Ascending aorta (tissue), 2 donors: ENCODE results near the gene UBA5. TPM values are rescaled to one million over a fixed set of nuclear protein-coding genes. Genes with fewer than 3 reads are reported as not detected.
"Not testable (repeated sequence)": the region's sequence is repeated elsewhere in the genome, so short reads cannot be mapped to it uniquely, and the experiment has no call there.

Experiments
- DNase-seq, 2 donors: peaks; one replicate each; pipeline ENCODE4 v3.0.0-alpha.2; 2019; ENCODE audit warnings: low spot score in 2 of 2
- H3K27ac ChIP-seq, 2 donors: fragments of 200-600 bp; sonication (generic); one replicate each; pipeline ENCODE4 v1.5.1; 2016 to 2017; ENCODE audit warnings: mild to moderate bottlenecking in 1 of 2
- H3K27me3 ChIP-seq: fragments of 200-600 bp; sonication (generic); one replicate; pipeline ENCODE4 v1.5.1; 2017
- H3K36me3 ChIP-seq, 2 donors: fragments of 200-600 bp; sonication (generic); one replicate each; pipeline ENCODE4 v1.5.1; 2016
- H3K4me1 ChIP-seq, 2 donors: fragments of 200-600 bp; sonication (generic); one replicate each; pipeline ENCODE4 v1.5.1; 2016 to 2017; ENCODE audit warnings: mild to moderate bottlenecking in 1 of 2
- H3K4me3 ChIP-seq, 2 donors: fragments of 200-600 bp; sonication (generic); one replicate each; pipeline ENCODE4 v1.5.1; 2016 to 2017; ENCODE audit warnings: mild to moderate bottlenecking in 1 of 2
- H3K9me3 ChIP-seq, 2 donors: fragments of 200-600 bp; sonication (generic); one replicate each; pipeline ENCODE4 v1.5.1; 2016
- intact Hi-C: fragments of 100-400 bp; cut with DNase I; formaldehyde crosslinking; loops from one replicate; pipeline ENCODE4 v1.15.1; 2023
- total RNA-seq: library from RNA; depleted of rRNA; stranded (reverse); fragments of >200 nt; gene quantifications from one replicate; pipeline ENCODE4 v1.1.0, GENCODE V29; 2016
- TF ChIP-seq, protein P1 (sequence below), 3 experiments: fragments of 200-600 bp in 2 of 3; fragments of 450-650 bp in 1 of 3; sonication (generic) in 2 of 3; IDR thresholded peaks; one replicate each; pipeline ENCODE4 v1.5.1; 2016 to 2019; ENCODE audit warnings: antibody characterized with exemption in 3 of 3, mild to moderate bottlenecking in 1 of 3, moderate library complexity in 1 of 3

The UBA5 gene
- total RNA-seq, result 21.2 TPM

- Histone ChIP-seq H3K9me3 (no peaks in the 10 kb centered on the region), H3K36me3 (no peaks in the 10 kb centered on the region), H3K4me3 (peak within 1 kb of the TSS; percentile 80 to 81), H3K4me1 (peaks cover 0 to 19% of the 10 kb centered on the region in 2 donors), H3K27ac (peak within 1 kb of the TSS; percentile 95 to 98), H3K27me3 (no peaks in the 10 kb centered on the region)
- intact Hi-C loops, result no loop called here
- peak in 1 of 2 donors; percentile 83 for DNase-seq
- TF ChIP-seq, protein P1, sequence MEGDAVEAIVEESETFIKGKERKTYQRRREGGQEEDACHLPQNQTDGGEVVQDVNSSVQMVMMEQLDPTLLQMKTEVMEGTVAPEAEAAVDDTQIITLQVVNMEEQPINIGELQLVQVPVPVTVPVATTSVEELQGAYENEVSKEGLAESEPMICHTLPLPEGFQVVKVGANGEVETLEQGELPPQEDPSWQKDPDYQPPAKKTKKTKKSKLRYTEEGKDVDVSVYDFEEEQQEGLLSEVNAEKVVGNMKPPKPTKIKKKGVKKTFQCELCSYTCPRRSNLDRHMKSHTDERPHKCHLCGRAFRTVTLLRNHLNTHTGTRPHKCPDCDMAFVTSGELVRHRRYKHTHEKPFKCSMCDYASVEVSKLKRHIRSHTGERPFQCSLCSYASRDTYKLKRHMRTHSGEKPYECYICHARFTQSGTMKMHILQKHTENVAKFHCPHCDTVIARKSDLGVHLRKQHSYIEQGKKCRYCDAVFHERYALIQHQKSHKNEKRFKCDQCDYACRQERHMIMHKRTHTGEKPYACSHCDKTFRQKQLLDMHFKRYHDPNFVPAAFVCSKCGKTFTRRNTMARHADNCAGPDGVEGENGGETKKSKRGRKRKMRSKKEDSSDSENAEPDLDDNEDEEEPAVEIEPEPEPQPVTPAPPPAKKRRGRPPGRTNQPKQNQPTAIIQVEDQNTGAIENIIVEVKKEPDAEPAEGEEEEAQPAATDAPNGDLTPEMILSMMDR (IDR thresholded peaks at IDR 0.05), result no peak
Observed at GRCh38 chr3:132660052-132660810, at the start of gene UBA5. UBA5 (plus strand) TSS chr3:132660329; CDS start chr3:132660538, 209 bp downstream.

DNA sequence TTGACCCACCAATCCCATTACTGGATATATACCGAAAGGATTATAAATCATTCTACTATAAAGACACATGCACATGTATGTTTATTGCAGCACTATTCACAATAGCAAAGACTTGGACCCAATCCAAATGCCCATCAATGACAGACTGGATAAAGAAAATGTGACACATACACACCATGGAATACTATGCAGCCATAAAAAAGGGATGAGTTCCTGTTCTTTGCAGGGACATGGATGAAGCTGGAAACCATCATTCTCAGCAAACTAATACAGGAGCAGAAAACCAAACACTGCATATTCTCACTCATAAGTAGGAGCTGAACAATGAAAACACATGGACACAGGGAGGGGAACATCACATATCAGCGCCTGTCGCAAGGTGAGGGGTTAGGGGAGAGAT is 44.8 kb upstream of the UBA5 start:
- H3K27ac ChIP-seq, H3K36me3 ChIP-seq, H3K4me1 ChIP-seq, H3K9me3 ChIP-seq, intact Hi-C loops, H3K27me3 ChIP-seq, H3K4me3 ChIP-seq, DNase-seq: not testable (repeated sequence)

DNA sequence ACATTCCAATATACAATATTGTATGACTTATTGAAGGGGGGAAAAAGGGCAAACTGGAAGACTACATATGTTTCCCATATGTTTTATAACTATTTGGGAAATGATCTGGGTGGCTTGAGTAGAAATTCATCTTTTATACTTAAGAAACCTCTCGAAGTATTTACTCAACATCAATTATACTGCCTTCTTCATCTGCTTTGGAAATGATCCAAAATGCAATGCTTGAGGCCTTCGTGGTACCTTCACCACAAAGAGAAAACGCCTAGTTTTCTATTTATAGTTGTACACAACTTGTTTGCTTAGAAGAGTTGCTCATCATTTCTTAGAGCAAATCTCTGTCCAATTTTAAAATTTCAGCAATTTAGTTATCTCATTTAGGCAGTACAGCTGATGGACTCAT is 44.2 kb upstream of the UBA5 start:
- DNase-seq, result no peak
- peaks cover 0 to 11% of the 10 kb centered on the region in 2 donors for H3K4me1 ChIP-seq
- no peaks in the 10 kb centered on the region for H3K27me3 ChIP-seq
- no peak overlapping the region for H3K4me3 ChIP-seq
- intact Hi-C loops, result no loop called here
- H3K27ac ChIP-seq, result no peak overlapping the region
- H3K9me3 ChIP-seq, result peaks cover 0 to 4% of the 10 kb centered on the region in 2 donors
- H3K36me3 ChIP-seq, result peaks cover 0 to 3% of the 10 kb centered on the region in 2 donors
- TF ChIP-seq, protein P1 (IDR thresholded peaks at IDR 0.05), result no peak

GRCh38 chr3:132616780-132617179 is 43.3 kb upstream of the UBA5 start:
- no peak for DNase-seq
- no peak overlapping the region for H3K4me3 ChIP-seq
- intact Hi-C loops, result no loop called here
- no peaks in the 10 kb centered on the region for H3K9me3 ChIP-seq
- no peaks in the 10 kb centered on the region for H3K27me3 ChIP-seq
- no peak overlapping the region for H3K27ac ChIP-seq
- TF ChIP-seq, protein P1 (IDR thresholded peaks at IDR 0.05), result no peak
- H3K4me1 ChIP-seq, result peaks cover 0 to 11% of the 10 kb centered on the region in 2 donors
- H3K36me3 ChIP-seq, result peaks cover 0 to 3% of the 10 kb centered on the region in 2 donors

DNA sequence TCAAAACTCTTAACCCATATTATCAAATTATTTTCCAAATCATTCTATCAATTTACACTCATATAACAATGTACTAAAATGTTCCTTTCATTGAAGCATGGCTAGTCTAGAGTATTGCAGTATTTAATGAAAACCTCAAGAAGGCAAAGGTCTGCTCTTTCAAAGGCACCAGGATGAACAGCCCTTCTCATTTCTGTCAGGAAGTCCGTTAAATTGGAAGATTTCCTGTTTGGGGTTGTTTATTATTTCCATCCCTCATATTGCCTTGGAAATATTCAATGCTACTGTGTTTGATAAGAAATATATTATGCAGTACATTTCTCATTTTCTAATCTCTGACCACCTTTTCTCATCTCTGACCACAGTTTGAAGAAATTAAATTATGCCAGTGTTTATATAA is 38.0 kb upstream of the UBA5 start:
- Histone ChIP-seq H3K4me1 (peaks cover 0 to 27% of the 10 kb centered on the region in 2 donors), H3K27ac (peak overlapping the region; percentile 29 to 37)
- intact Hi-C loops, result no loop called here

DNA sequence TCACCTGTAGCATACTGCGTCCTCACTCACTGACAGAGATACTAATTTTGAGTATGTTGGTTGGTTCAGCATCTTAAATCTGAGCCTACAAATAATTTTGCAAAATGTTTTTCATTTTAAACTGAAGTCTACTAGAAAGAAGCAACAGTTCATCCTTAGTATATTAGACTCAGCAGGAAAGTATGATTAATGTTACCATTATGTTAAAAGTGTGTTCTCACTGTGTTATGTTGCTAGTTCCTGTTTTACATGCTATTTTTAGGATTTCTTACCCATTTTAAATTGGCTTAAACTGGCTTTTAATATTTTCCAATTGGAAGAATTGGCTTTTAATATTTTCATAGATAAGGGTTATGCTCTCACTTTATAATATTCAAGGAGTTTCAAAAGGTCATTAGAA is 37.4 kb upstream of the UBA5 start:
- no peak for DNase-seq
- H3K36me3 ChIP-seq, result peaks cover 0 to 10% of the 10 kb centered on the region in 2 donors

More for the DNA sequence above, 38.0 kb upstream of the UBA5 start:
- Histone ChIP-seq H3K9me3 (no peaks in the 10 kb centered on the region), H3K27me3 (no peaks in the 10 kb centered on the region), H3K4me3 (no peak overlapping the region), H3K36me3 (peaks cover 0 to 4% of the 10 kb centered on the region in 2 donors)
- no peak for DNase-seq
- TF ChIP-seq, protein P1 (IDR thresholded peaks at IDR 0.05), result no peak

More for the DNA sequence above, 37.4 kb upstream of the UBA5 start:
- no peaks in the 10 kb centered on the region for H3K27me3 ChIP-seq
- TF ChIP-seq, protein P1 (IDR thresholded peaks at IDR 0.05), result no peak
- peak overlapping the region; percentile 23 to 56 for H3K27ac ChIP-seq
- no peak overlapping the region for H3K4me3 ChIP-seq
- intact Hi-C loops, result no loop called here
- H3K9me3 ChIP-seq, result no peaks in the 10 kb centered on the region
- H3K4me1 ChIP-seq, result peaks cover 0 to 30% of the 10 kb centered on the region in 2 donors
